ENCODE results near the gene CMIP.

- TF ChIP-seq CTCF (IDR thresholded peaks at IDR 0.05), result no peak
- TF ChIP-seq POLR2A (IDR thresholded peaks at IDR 0.05), result no peak
These were observed 166.3 kb downstream of the CMIP start for GRCh38 chr16:81610936-81611335.

All from transverse colon (tissue), 3 donors.